HL-60 (cell line): ENCODE measurements around the gene EFHC1.

ENCODE experiments used
- DNase-seq, 2 experiments: peaks; one replicate each; pipeline ENCODE4 v3.0.0-alpha.2; 2010 to 2020; ENCODE audit warnings: low read depth in 1 of 2, low spot score in 1 of 2
- H3K27ac ChIP-seq: fragments of 250-450 bp; sonication (Bioruptor Pico); replicated peaks from 2 replicates; pipeline ENCODE4 v1.5.1; 2020; ENCODE audit warnings: mild to moderate bottlenecking, moderate library complexity
- H3K27me3 ChIP-seq: fragments of 250-450 bp; sonication (Bioruptor Pico); 2 replicates; pipeline ENCODE4 v1.5.1; 2021; ENCODE audit warnings: mild to moderate bottlenecking, moderate library complexity; ENCODE audit not compliant: insufficient read depth, poor library complexity, severe bottlenecking
- H3K4me3 ChIP-seq: replicated peaks from 2 replicates; pipeline ENCODE4 v1.5.1; 2011; ENCODE audit warnings: mild to moderate bottlenecking, control low read depth, low read length; ENCODE audit not compliant: insufficient read depth
- GABPA ChIP-seq: IDR thresholded peaks from 2 replicates; pipeline ENCODE4 v1.6.1; 2012; ENCODE audit warnings: low read depth
- POLR2AphosphoS5 ChIP-seq: IDR thresholded peaks from 2 replicates; pipeline ENCODE4 v1.6.1; 2012; ENCODE audit warnings: low read depth
- REST ChIP-seq: IDR thresholded peaks from 2 replicates; pipeline ENCODE4 v1.6.1; 2012; ENCODE audit warnings: low read depth; ENCODE audit not compliant: insufficient replicate concordance
- SPI1 ChIP-seq: IDR thresholded peaks from 2 replicates; pipeline ENCODE4 v1.6.1; 2012; ENCODE audit warnings: low read depth, mild to moderate bottlenecking, borderline replicate concordance
- TF ChIP-seq, protein P1 (sequence below): IDR thresholded peaks from one replicate; pipeline ENCODE4 v1.5.1; 2011; ENCODE audit warnings: low read length, control low read depth, inconsistent platforms; ENCODE audit not compliant: insufficient read depth

EFHC1 gene

GRCh38 chr6:52573295-52573694 is 153.2 kb downstream of the EFHC1 start:
- Histone ChIP-seq H3K27ac (no peak overlapping the region), H3K27me3 (no peaks in the 10 kb centered on the region), H3K4me3 (no peak overlapping the region)
- no peak for DNase-seq
- no peak for TF ChIP-seq REST
- no peak for TF ChIP-seq SPI1
- TF ChIP-seq, protein P1, sequence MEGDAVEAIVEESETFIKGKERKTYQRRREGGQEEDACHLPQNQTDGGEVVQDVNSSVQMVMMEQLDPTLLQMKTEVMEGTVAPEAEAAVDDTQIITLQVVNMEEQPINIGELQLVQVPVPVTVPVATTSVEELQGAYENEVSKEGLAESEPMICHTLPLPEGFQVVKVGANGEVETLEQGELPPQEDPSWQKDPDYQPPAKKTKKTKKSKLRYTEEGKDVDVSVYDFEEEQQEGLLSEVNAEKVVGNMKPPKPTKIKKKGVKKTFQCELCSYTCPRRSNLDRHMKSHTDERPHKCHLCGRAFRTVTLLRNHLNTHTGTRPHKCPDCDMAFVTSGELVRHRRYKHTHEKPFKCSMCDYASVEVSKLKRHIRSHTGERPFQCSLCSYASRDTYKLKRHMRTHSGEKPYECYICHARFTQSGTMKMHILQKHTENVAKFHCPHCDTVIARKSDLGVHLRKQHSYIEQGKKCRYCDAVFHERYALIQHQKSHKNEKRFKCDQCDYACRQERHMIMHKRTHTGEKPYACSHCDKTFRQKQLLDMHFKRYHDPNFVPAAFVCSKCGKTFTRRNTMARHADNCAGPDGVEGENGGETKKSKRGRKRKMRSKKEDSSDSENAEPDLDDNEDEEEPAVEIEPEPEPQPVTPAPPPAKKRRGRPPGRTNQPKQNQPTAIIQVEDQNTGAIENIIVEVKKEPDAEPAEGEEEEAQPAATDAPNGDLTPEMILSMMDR, result no peak
- TF ChIP-seq POLR2AphosphoS5, result no peak
- TF ChIP-seq GABPA, result no peak
